ENCODE data around the gene SIGLEC8.

DNA sequence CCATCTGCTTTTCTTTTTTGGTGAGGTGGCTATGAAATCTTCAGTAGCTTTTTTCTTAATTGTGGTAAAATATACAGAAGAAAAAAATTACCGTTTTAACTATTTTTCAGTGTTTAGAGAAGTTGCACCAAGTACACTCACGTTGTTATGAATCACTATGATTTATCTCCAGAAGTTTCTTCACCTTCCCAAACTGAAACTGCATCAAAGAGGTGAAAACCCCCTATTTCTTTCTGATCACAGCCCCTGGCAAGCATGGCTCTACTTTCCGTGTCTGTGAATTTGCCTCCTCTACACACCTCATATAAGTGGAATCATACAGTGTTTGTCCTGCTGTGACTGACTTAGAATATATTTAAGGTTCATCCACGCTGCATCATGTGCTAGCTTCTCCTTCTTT, 25.2 kb downstream of the SIGLEC8 start:
- TF ChIP-seq JUN (IDR thresholded peaks at IDR 0.05; ENCODE audit: borderline replicate concordance, low read depth, low read length) (no peak), JUN (CRISPR knock-in tag; IDR thresholded peaks at IDR 0.05; ENCODE audit: borderline replicate concordance) (no peak), RFX7 (CRISPR knock-in tag; IDR thresholded peaks at IDR 0.05) (no peak), RAD21 (CRISPR knock-in tag; conservative IDR thresholded peaks at IDR 0.05 in 1 of 2, IDR thresholded peaks at IDR 0.05 in 1 of 2) (no peak), KHSRP (IDR thresholded peaks at IDR 0.05) (no peak)

All from K562 (cell line).